Neural progenitor cell (in vitro differentiated cells): ENCODE results near the gene CPEB2. TPM values are rescaled to one million over a fixed set of nuclear protein-coding genes. Genes with fewer than 3 reads are reported as not detected.

Experiments used
- DNase-seq: peaks from one replicate; pipeline ENCODE4 v3.0.0-alpha.2; 2016; ENCODE audit warnings: low spot score
- H2AFZ ChIP-seq: fragments of 200-600 bp; sonication (generic); replicated peaks from 2 replicates; pipeline ENCODE4 v1.6.1; 2016; ENCODE audit warnings: antibody characterized with exemption
- H3F3A ChIP-seq: fragments of 200-600 bp; sonication (generic); 2 replicates; pipeline ENCODE4 v1.6.1; 2016; ENCODE audit warnings: antibody characterized with exemption, low read depth
- H3K27ac ChIP-seq: fragments of 200-600 bp; sonication (generic); 2 replicates; pipeline ENCODE4 v1.5.1; 2016; ENCODE audit warnings: mild to moderate bottlenecking
- H3K27me3 ChIP-seq: fragments of 200-600 bp; sonication (generic); 2 replicates; pipeline ENCODE4 v1.6.1; 2016; ENCODE audit warnings: mild to moderate bottlenecking, moderate library complexity
- H3K36me3 ChIP-seq: fragments of 200-600 bp; sonication (generic); 2 replicates; pipeline ENCODE4 v1.5.1; 2016
- H3K4me1 ChIP-seq: fragments of 200-600 bp; sonication (generic); 2 replicates; pipeline ENCODE4 v1.6.1; 2016; ENCODE audit warnings: mixed run types
- H3K4me2 ChIP-seq: fragments of 200-600 bp; sonication (generic); 2 replicates; pipeline ENCODE4 v1.6.1; 2016
- H3K4me3 ChIP-seq: fragments of 200-600 bp; sonication (generic); 2 replicates; pipeline ENCODE4 v1.5.1; 2016
- H3K79me2 ChIP-seq: fragments of 200-600 bp; sonication (generic); 2 replicates; pipeline ENCODE4 v1.6.1; 2016; ENCODE audit warnings: low read depth
- H3K9ac ChIP-seq: fragments of 200-600 bp; sonication (generic); 2 replicates; pipeline ENCODE4 v1.6.1; 2016
- H3K9me3 ChIP-seq: fragments of 200-600 bp; sonication (generic); 2 replicates; pipeline ENCODE4 v1.5.1; 2016; ENCODE audit warnings: low read depth
- H4K20me1 ChIP-seq: fragments of 200-600 bp; sonication (generic); 2 replicates; pipeline ENCODE4 v1.6.1; 2016; ENCODE audit warnings: low read depth
- H3K27ac Mint-ChIP-seq: 3 replicates; pipeline ENCODE4 v1.8.0; 2021; ENCODE audit warnings: mixed read lengths
- H3K27me3 Mint-ChIP-seq: 2 replicates; pipeline ENCODE4 v1.8.0; 2022; ENCODE audit warnings: low read depth, mild to moderate bottlenecking, inconsistent platforms, moderate library complexity, mixed read lengths; ENCODE audit not compliant: insufficient read depth
- H3K36me3 Mint-ChIP-seq: 3 replicates; pipeline ENCODE4 v1.8.0; 2021; ENCODE audit warnings: mixed read lengths
- H3K4me1 Mint-ChIP-seq: 3 replicates; pipeline ENCODE4 v1.8.0; 2021; ENCODE audit warnings: mixed read lengths
- H3K4me3 Mint-ChIP-seq: 3 replicates; pipeline ENCODE4 v1.8.0; 2021; ENCODE audit warnings: mild to moderate bottlenecking, moderate library complexity, mixed read lengths
- H3K9me3 Mint-ChIP-seq: 3 replicates; pipeline ENCODE4 v1.8.0; 2020; ENCODE audit warnings: mixed read lengths
- CTCF ChIP-seq: fragments of 200-600 bp; sonication (generic); IDR thresholded peaks from 2 replicates; pipeline ENCODE4 v1.5.1; 2017; ENCODE audit warnings: antibody characterized with exemption, mild to moderate bottlenecking
- EZH2 ChIP-seq: fragments of 200-600 bp; sonication (generic); IDR thresholded peaks from 2 replicates; pipeline ENCODE4 v1.6.1; 2017; ENCODE audit warnings: antibody characterized with exemption, mild to moderate bottlenecking, moderate library complexity
- EZH2phosphoT487 ChIP-seq: fragments of 200-600 bp; sonication (generic); IDR thresholded peaks from 2 replicates; pipeline ENCODE4 v1.6.1; 2017; ENCODE audit warnings: antibody characterized with exemption
- total RNA-seq: library from RNA; depleted of rRNA; stranded (reverse); fragments of >200 nt; gene quantifications from 2 replicates; pipeline ENCODE4 v1.2.3, GENCODE V29; 2015; ENCODE audit warnings: low replicate concordance

The CPEB2 gene
- total RNA-seq, 1 donor from 2014 or later = 1.9 TPM

GRCh38 chr4:15006416-15007024 is 4.2 kb downstream of the CPEB2 start:
- Mint-ChIP-seq H3K4me1 (peaks cover 5% of the 10 kb centered on the region), H3K36me3 (no peaks in the 10 kb centered on the region), H3K4me3 (no peak overlapping the region), H3K27me3 (peaks cover 9% of the 10 kb centered on the region), H3K9me3 (no peaks in the 10 kb centered on the region), H3K27ac (no peak overlapping the region)
- peaks cover 11% of the 10 kb centered on the region for H3F3A ChIP-seq
- no peak overlapping the region for H3K9ac ChIP-seq
- H3K9me3 ChIP-seq = no peaks in the 10 kb centered on the region
- no peak overlapping the region for H3K4me2 ChIP-seq
- peaks cover 35% of the 10 kb centered on the region for H3K27me3 ChIP-seq
- no peaks in the 10 kb centered on the region for H3K79me2 ChIP-seq
- peaks cover 17% of the 10 kb centered on the region for H3K4me1 ChIP-seq
- no peaks in the 10 kb centered on the region for H3K36me3 ChIP-seq
- no peak overlapping the region for H3K27ac ChIP-seq
- peaks cover 16% of the 10 kb centered on the region for H4K20me1 ChIP-seq
- DNase-seq = no peak
- H2AFZ ChIP-seq = no peak overlapping the region
- TF ChIP-seq EZH2 (no peak), CTCF (peak; percentile 45)
- H3K4me3 ChIP-seq = no peak overlapping the region

GRCh38 chr4:15007201-15007600 is 4.9 kb downstream of the CPEB2 start:
- Mint-ChIP-seq H3K27me3 (peaks cover 9% of the 10 kb centered on the region), H3K9me3 (no peaks in the 10 kb centered on the region), H3K4me3 (no peak overlapping the region), H3K36me3 (no peaks in the 10 kb centered on the region), H3K4me1 (peaks cover 5% of the 10 kb centered on the region), H3K27ac (no peak overlapping the region)
- no peaks in the 10 kb centered on the region for H3K9me3 ChIP-seq
- H3K36me3 ChIP-seq = no peaks in the 10 kb centered on the region
- peaks cover 35% of the 10 kb centered on the region for H3K27me3 ChIP-seq
- DNase-seq = no peak
- no peak overlapping the region for H2AFZ ChIP-seq
- no peak overlapping the region for H3K27ac ChIP-seq
- peaks cover 17% of the 10 kb centered on the region for H3K4me1 ChIP-seq
- H3K79me2 ChIP-seq = no peaks in the 10 kb centered on the region
- H3K4me3 ChIP-seq = no peak overlapping the region
- peaks cover 16% of the 10 kb centered on the region for H4K20me1 ChIP-seq
- no peak for TF ChIP-seq EZH2
- no peak for TF ChIP-seq CTCF
- no peak for TF ChIP-seq EZH2phosphoT487
- H3K9ac ChIP-seq = no peak overlapping the region
- H3K4me2 ChIP-seq = no peak overlapping the region
- peaks cover 8% of the 10 kb centered on the region for H3F3A ChIP-seq

GRCh38 chr4:15010038-15010585 is 7.8 kb downstream of the CPEB2 start:
- Mint-ChIP-seq H3K9me3 (no peaks in the 10 kb centered on the region), H3K4me3 (no peak overlapping the region), H3K36me3 (no peaks in the 10 kb centered on the region), H3K27me3 (peaks cover 4% of the 10 kb centered on the region), H3K4me1 (peaks cover 3% of the 10 kb centered on the region), H3K27ac (no peak overlapping the region)
- no peak overlapping the region for H3K4me2 ChIP-seq
- no peak for TF ChIP-seq EZH2
- TF ChIP-seq EZH2phosphoT487 = no peak
- no peak for TF ChIP-seq CTCF
- peaks cover 22% of the 10 kb centered on the region for H3K27me3 ChIP-seq
- no peak overlapping the region for H3K9ac ChIP-seq
- no peak overlapping the region for H3K4me3 ChIP-seq
- no peaks in the 10 kb centered on the region for H3K9me3 ChIP-seq
- no peaks in the 10 kb centered on the region for H3K79me2 ChIP-seq
- no peaks in the 10 kb centered on the region for H3K36me3 ChIP-seq
- H3K27ac ChIP-seq = no peak overlapping the region
- peaks cover 14% of the 10 kb centered on the region for H3K4me1 ChIP-seq
- H2AFZ ChIP-seq = no peak overlapping the region
- peak; percentile 4 for DNase-seq
- H4K20me1 ChIP-seq = peaks cover 13% of the 10 kb centered on the region
- H3F3A ChIP-seq = no peaks in the 10 kb centered on the region
